Trophoblast cell (in vitro differentiated cells and primary cell): ENCODE measurements around the gene SNED1.

Experiments used
- DNase-seq, 2 donors: peaks; one replicate each; pipeline ENCODE4 v3.0.0-alpha.2; 2016
- H2AFZ ChIP-seq: 2 replicates; pipeline ENCODE4 v1.6.1; 2013; ENCODE audit warnings: low read length, moderate library complexity, mild to moderate bottlenecking; ENCODE audit not compliant: insufficient read depth, poor library complexity
- H2AK5ac ChIP-seq: 2 replicates; pipeline ENCODE4 v1.6.1; 2013; ENCODE audit warnings: mild to moderate bottlenecking, low read length
- H2BK120ac ChIP-seq: 2 replicates; pipeline ENCODE4 v1.6.1; 2013; ENCODE audit warnings: low read length, mild to moderate bottlenecking, moderate library complexity; ENCODE audit not compliant: insufficient read depth, poor library complexity
- H2BK12ac ChIP-seq: 2 replicates; pipeline ENCODE4 v1.6.1; 2013; ENCODE audit warnings: mild to moderate bottlenecking, low read length, moderate library complexity
- H2BK5ac ChIP-seq: 2 replicates; pipeline ENCODE4 v1.6.1; 2013; ENCODE audit warnings: low read length, low read depth, moderate library complexity, mild to moderate bottlenecking; ENCODE audit not compliant: poor library complexity
- H3K14ac ChIP-seq: 2 replicates; pipeline ENCODE4 v1.6.1; 2013; ENCODE audit warnings: mild to moderate bottlenecking, low read length
- H3K18ac ChIP-seq: 2 replicates; pipeline ENCODE4 v1.6.1; 2013; ENCODE audit warnings: mild to moderate bottlenecking, low read length
- H3K23ac ChIP-seq: 2 replicates; pipeline ENCODE4 v1.6.1; 2013; ENCODE audit warnings: low read length
- H3K27ac ChIP-seq: 2 replicates; pipeline ENCODE4 v1.5.1; 2013; ENCODE audit warnings: low read depth, mild to moderate bottlenecking, inconsistent platforms, low read length, moderate library complexity
- H3K27me3 ChIP-seq: 2 replicates; pipeline ENCODE4 v1.6.1; 2013; ENCODE audit warnings: inconsistent platforms, mild to moderate bottlenecking, low read length, moderate library complexity; ENCODE audit not compliant: insufficient read depth
- H3K36me3 ChIP-seq, 2 experiments: 1 replicate in 1 of 2; 2 replicates in 1 of 2; pipeline ENCODE4 v1.6.1; 2013; ENCODE audit warnings: low read length in 2 of 2, mild to moderate bottlenecking in 2 of 2, moderate library complexity in 1 of 2; ENCODE audit not compliant: insufficient read depth in 2 of 2, control insufficient read depth in 1 of 2
- H3K4ac ChIP-seq: 2 replicates; pipeline ENCODE4 v1.6.1; 2013; ENCODE audit warnings: low read depth, mild to moderate bottlenecking, low read length, moderate library complexity
- H3K4me1 ChIP-seq, 2 experiments: 1 replicate in 1 of 2; 2 replicates in 1 of 2; pipeline ENCODE4 v1.6.1; 2013; ENCODE audit warnings: low read length in 2 of 2, mild to moderate bottlenecking in 2 of 2, moderate library complexity in 1 of 2; ENCODE audit not compliant: insufficient read depth in 2 of 2, control insufficient read depth in 1 of 2
- H3K4me2 ChIP-seq: 2 replicates; pipeline ENCODE4 v1.6.1; 2013; ENCODE audit warnings: inconsistent platforms, mild to moderate bottlenecking, low read length, moderate library complexity
- H3K4me3 ChIP-seq: 2 replicates; pipeline ENCODE4 v1.5.1; 2013; ENCODE audit warnings: mild to moderate bottlenecking, low read depth, low read length, inconsistent platforms
- H3K79me1 ChIP-seq: one replicate; pipeline ENCODE4 v1.6.1; 2013; ENCODE audit warnings: low read length
- H3K79me2 ChIP-seq: 2 replicates; pipeline ENCODE4 v1.6.1; 2013; ENCODE audit warnings: low read length, mild to moderate bottlenecking; ENCODE audit not compliant: control insufficient read depth, insufficient read depth, poor library complexity
- H3K9ac ChIP-seq: 2 replicates; pipeline ENCODE4 v1.6.1; 2013; ENCODE audit warnings: mild to moderate bottlenecking, low read length
- H3K9me3 ChIP-seq: 2 replicates; pipeline ENCODE4 v1.6.1; 2013; ENCODE audit warnings: low read depth, mild to moderate bottlenecking, control low read depth, inconsistent platforms, low read length; ENCODE audit not compliant: insufficient read depth
- H4K12ac ChIP-seq: 2 replicates; pipeline ENCODE4 v1.6.1; 2013; ENCODE audit warnings: low read depth, mild to moderate bottlenecking, low read length, moderate library complexity
- H4K8ac ChIP-seq: 2 replicates; pipeline ENCODE4 v1.6.1; 2013; ENCODE audit warnings: low read depth, mild to moderate bottlenecking, low read length, moderate library complexity
- H4K91ac ChIP-seq: one replicate; pipeline ENCODE4 v1.6.1; 2013; ENCODE audit warnings: low read depth, mild to moderate bottlenecking, low read length, moderate library complexity
- whole genome bisulfite sequencing: extraction: QIAGEN DNeasy Blood & Tissue Kit; methylation state at CpG from one replicate; pipeline ENCODE4 v1.1.7; 2013; ENCODE audit warnings: missing lambda C conversion rate; ENCODE audit not compliant: insufficient read length, insufficient coverage; ENCODE audit errors: extremely low coverage; 5-methylcytosine and 5-hydroxymethylcytosine counted together

Gene SNED1

GRCh38 chr2:241050624-241051577, 52.5 kb downstream of the SNED1 start:
- no CpG with 5 or more reads among the region's 18 CpGs for WGBS
- Histone ChIP-seq H3K4me3 (no peak overlapping the region), H3K79me1 (no peaks in the 10 kb centered on the region), H2BK12ac (no peak overlapping the region), H3K27me3 (no peaks in the 10 kb centered on the region), H3K4ac (no peak overlapping the region), H3K4me1 (no peaks in the 10 kb centered on the region), H3K4me2 (no peak overlapping the region), H2AFZ (no peak overlapping the region), H3K36me3 (no peaks in the 10 kb centered on the region), H3K18ac (no peak overlapping the region), H3K9ac (no peak overlapping the region), H2BK5ac (no peak overlapping the region), H4K8ac (no peak overlapping the region), H4K12ac (no peak overlapping the region), H4K91ac (no peak overlapping the region), H3K79me2 (no peaks in the 10 kb centered on the region), H3K14ac (no peak overlapping the region), H3K27ac (no peak overlapping the region), H3K23ac (no peak overlapping the region), H2BK120ac (no peak overlapping the region), H2AK5ac (no peak overlapping the region), H3K9me3 (peaks cover 2% of the 10 kb centered on the region)
- DNase-seq, result no peak

GRCh38 chr2:241051578-241052487, 53.4 kb downstream of the SNED1 start:
- Histone ChIP-seq H3K4me3 (no peak overlapping the region), H3K4me2 (no peak overlapping the region), H3K79me1 (no peaks in the 10 kb centered on the region), H2AFZ (no peak overlapping the region), H4K12ac (no peak overlapping the region), H3K18ac (no peak overlapping the region), H3K79me2 (no peaks in the 10 kb centered on the region), H4K91ac (no peak overlapping the region), H4K8ac (no peak overlapping the region), H2BK120ac (no peak overlapping the region), H2AK5ac (no peak overlapping the region), H3K36me3 (no peaks in the 10 kb centered on the region), H2BK12ac (no peak overlapping the region), H3K27ac (no peak overlapping the region), H3K9ac (no peak overlapping the region), H3K23ac (no peak overlapping the region), H3K27me3 (no peaks in the 10 kb centered on the region), H3K9me3 (peaks cover 2% of the 10 kb centered on the region), H3K14ac (no peak overlapping the region), H2BK5ac (no peak overlapping the region), H3K4me1 (no peaks in the 10 kb centered on the region), H3K4ac (no peak overlapping the region)
- no peak for DNase-seq
- WGBS, result no CpG with 5 or more reads among the region's 33 CpGs

GRCh38 chr2:241052677-241053360, 54.4 kb downstream of the SNED1 start:
- H3K4me2 ChIP-seq, result no peak overlapping the region
- no peak overlapping the region for H2AFZ ChIP-seq
- H2BK120ac ChIP-seq, result no peak overlapping the region
- no peak overlapping the region for H4K91ac ChIP-seq
- no peak overlapping the region for H2AK5ac ChIP-seq
- no peak overlapping the region for H3K14ac ChIP-seq
- H3K9ac ChIP-seq, result no peak overlapping the region
- DNase-seq, result no peak
- no peak overlapping the region for H3K4ac ChIP-seq
- no peak overlapping the region for H4K8ac ChIP-seq
- no CpG with 5 or more reads among the region's 31 CpGs for WGBS
- H4K12ac ChIP-seq, result no peak overlapping the region
- no peaks in the 10 kb centered on the region for H3K36me3 ChIP-seq
- no peaks in the 10 kb centered on the region for H3K79me2 ChIP-seq
- no peaks in the 10 kb centered on the region for H3K79me1 ChIP-seq
- no peak overlapping the region for H2BK5ac ChIP-seq
- H3K4me1 ChIP-seq, result no peaks in the 10 kb centered on the region
- no peak overlapping the region for H3K18ac ChIP-seq
- H2BK12ac ChIP-seq, result no peak overlapping the region
- H3K4me3 ChIP-seq, result no peak overlapping the region
- no peaks in the 10 kb centered on the region for H3K27me3 ChIP-seq
- H3K9me3 ChIP-seq, result peaks cover 2% of the 10 kb centered on the region
- H3K23ac ChIP-seq, result no peak overlapping the region
- H3K27ac ChIP-seq, result no peak overlapping the region

GRCh38 chr2:241053576-241054251, 55.3 kb downstream of the SNED1 start:
- WGBS, result no CpG with 5 or more reads among the region's 8 CpGs

More at GRCh38 chr2:241053576-241054251, 55.3 kb downstream of the SNED1 start:
- H3K27ac ChIP-seq, result no peak overlapping the region
- no peak overlapping the region for H4K12ac ChIP-seq
- H3K9me3 ChIP-seq, result peaks cover 2% of the 10 kb centered on the region
- H3K23ac ChIP-seq, result no peak overlapping the region
- no peak overlapping the region for H3K14ac ChIP-seq
- H2AFZ ChIP-seq, result no peak overlapping the region
- no peaks in the 10 kb centered on the region for H3K79me1 ChIP-seq
- H3K36me3 ChIP-seq, result no peaks in the 10 kb centered on the region
- no peaks in the 10 kb centered on the region for H3K4me1 ChIP-seq
- H2BK120ac ChIP-seq, result no peak overlapping the region
- no peaks in the 10 kb centered on the region for H3K79me2 ChIP-seq
- H3K9ac ChIP-seq, result no peak overlapping the region
- H2BK12ac ChIP-seq, result no peak overlapping the region
- no peak overlapping the region for H3K4me2 ChIP-seq
- H3K27me3 ChIP-seq, result no peaks in the 10 kb centered on the region
- no peak overlapping the region for H4K8ac ChIP-seq
- H2BK5ac ChIP-seq, result no peak overlapping the region
- no peak overlapping the region for H3K4ac ChIP-seq
- H3K4me3 ChIP-seq, result no peak overlapping the region
- H3K18ac ChIP-seq, result no peak overlapping the region
- DNase-seq, result no peak
- H2AK5ac ChIP-seq, result no peak overlapping the region
- H4K91ac ChIP-seq, result no peak overlapping the region
